H4 (cell line): ENCODE data around the gene NUP43. TPM values are rescaled to one million over a fixed set of nuclear protein-coding genes. Genes with fewer than 3 reads are reported as not detected.
"Not testable (repeated sequence)": the region's sequence is repeated elsewhere in the genome, so short reads cannot be mapped to it uniquely, and the experiment has no call there.

ENCODE experiments used
- DNase-seq: peaks from one replicate; pipeline ENCODE4 v3.0.0-alpha.2; 2015; ENCODE audit warnings: low spot score
- total RNA-seq: library from RNA; depleted of rRNA; stranded (reverse); fragments of >200 nt; shearing (Covaris generic); gene quantifications from 2 replicates; pipeline ENCODE4 v1.2.3, GENCODE V29; 2014

NUP43 gene
- total RNA-seq, 1 experiment from 2014 or later, result 31.8 TPM

DNA sequence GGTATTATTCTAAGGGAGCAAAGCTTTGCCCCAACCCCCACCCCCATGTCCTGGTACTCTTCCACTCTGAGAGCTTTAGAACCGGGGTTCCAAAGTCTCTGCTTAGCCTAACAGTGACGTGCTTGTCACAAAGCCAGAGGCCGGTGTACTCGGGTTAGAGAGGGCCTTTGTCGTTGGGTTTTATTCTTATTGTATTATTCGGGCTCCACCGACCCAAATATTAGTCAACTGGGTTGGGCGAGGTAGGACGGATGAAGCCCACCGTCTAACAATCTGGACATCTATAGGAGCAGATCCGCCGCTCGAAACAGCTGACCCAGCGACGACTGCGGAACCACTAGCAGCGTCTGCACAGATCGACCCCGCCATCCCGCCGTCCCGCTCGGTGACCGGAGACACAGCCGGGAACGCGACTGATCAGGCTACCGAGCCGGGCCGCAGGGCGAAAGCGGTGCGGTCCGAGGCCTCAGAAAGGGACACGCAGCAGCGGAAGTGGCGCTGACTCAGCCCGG is 2.8 kb upstream of the NUP43 start:
- DNase-seq, result not testable (repeated sequence)

DNA sequence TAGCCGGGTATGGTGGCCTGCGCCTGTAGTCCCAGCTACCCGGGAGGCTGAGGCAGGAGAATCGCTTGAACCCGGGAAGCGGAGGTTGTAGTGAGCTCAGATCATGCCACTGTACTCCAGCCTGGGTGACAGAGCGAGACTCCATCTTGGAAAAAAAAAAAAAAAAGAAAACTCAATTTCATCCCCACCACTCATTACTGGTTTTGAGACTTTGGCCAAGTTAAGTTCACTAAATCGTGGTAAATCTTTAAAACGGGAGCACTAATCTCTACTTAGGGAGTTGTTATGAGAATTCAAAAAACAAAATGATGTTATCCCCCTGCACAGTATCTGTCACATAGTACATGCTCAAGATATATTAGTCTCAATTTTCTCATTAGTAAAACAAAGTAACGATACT is 1.1 kb downstream of the NUP43 start:
- DNase-seq, result not testable (repeated sequence)

DNA sequence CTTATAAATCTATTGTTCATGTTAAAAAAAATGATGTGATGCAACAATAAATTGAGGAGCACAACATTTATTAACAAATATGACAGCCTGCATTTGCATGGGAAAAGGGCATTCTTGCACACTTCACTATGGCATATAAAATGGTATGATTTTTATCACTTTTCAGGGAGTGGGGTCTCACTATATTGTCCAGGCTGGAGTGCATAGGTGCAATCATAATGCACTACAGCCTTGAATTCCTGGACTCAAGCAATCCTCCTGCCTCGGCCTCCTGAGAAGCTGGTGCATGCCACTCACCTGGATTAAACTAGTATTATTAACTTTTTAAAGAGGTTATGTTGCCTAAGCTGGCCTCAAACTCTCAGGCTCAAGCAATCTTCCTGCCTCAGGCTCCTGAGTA is 11.4 kb downstream of the NUP43 start:
- DNase-seq, result no peak

DNA sequence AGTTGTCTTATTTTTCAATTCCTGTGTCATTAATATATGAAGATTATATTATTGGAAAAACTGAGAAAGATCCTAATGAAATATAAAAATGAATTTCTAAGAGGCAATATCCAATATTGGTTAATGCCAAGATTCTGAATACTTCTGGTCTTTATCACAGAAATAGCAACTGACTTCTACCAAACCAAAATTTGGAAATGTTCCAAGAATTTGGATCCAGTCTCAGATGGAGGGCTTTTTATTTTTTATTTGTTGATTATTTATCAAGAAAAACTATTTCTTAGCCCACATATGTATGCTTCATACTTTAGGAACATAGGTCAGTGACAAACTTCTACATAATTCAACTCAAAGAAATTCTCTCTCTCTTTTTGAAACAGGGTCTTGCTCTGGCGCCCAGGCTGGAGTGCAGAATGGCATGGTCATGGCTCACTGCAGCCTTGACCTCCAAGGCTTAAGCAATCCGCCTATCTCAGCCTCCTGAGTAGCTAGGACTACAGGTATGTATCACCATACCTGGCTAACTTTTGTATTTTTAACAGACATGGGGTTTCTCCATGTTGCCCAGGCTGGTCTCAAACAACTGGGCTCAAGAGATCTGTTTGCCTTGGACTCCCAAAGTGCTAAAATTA is 13.1 kb downstream of the NUP43 start:
- no peak for DNase-seq

DNA sequence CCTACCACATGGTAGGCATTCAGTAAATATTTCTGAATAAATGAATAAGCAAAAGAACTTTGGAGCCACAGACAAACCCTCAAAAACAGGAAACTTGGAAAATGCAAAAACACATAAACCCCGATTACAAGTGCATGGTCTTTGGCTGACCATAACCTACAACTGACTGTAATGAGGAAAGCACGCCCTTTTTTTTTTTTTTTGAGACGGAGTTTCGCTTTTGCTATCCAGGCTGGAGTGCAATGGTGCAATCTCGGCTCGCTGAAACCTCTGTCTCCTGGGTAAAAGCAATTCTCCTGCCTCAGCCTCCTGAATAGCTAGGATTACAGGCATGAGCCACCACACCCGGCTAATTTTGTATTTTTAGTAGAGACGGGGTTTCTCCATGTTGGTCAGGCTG is 16.5 kb downstream of the NUP43 start:
- no peak for DNase-seq

DNA sequence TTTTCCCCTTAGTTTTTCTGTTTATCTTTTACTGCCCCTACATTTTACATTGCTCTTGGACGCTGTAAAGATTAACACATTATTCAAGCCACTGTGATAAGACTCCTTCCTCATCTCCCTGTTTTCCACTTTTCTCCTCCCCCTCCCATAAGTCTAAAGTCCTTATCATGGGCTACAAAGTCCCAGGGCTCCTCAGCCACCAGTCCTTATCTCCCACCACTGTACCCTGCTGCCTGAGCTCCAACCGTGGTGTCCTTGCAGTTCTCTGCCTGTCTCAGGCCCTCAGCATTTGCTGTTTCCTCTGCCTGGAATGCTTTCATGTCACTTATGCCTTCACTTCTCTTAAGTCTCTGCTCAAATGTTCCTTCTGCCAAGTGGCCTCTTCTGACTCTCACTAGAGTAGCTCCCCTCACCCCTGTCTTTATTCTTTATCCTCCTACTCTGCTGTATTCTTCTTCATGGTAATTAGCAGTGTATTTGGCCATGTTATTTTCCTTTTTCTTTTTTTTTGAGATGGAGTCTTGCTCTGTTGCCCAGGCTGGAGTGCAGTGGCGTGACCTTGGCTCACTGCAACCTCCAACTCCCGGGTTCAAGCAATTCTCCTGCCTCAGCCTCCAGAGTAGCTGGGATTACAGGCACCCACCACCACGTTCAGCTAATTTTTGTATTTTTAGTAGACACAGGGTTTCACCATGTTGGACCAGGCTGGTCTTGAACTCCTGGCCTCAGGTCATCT is 17.7 kb downstream of the NUP43 start:
- DNase-seq, result no peak

DNA sequence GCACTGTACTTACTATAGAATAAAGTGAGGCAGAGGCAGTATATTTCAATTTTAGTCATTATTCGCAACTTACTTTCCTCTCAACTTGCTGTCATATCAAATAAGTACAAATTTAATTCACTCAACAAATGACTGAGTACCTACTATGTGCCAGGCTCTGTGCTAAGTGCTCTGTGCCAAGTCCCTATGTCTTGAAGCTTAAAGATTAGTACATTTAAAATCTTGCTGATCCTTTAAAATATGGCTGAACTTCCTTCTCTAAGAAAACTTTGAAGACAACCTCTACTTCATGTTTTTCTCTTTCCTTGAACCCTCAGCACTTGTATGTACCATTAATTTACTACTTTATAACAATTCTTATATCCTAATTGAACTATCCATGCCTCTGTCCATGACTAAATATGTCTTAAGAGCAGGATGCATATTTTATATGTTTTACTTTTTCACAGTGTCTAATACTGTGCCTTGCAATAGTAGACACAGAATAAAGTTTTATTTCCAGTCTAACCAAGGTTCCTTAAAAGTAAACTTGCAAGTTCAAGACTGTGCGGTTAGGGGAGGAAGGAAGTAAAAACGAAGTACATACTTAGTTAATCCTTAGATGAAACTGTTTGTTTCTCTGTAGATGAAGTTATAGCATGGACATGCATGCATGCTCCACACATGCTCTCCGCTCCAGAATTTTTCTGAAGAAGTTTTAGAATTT is 18.4 kb downstream of the NUP43 start:
- DNase-seq, result no peak

DNA sequence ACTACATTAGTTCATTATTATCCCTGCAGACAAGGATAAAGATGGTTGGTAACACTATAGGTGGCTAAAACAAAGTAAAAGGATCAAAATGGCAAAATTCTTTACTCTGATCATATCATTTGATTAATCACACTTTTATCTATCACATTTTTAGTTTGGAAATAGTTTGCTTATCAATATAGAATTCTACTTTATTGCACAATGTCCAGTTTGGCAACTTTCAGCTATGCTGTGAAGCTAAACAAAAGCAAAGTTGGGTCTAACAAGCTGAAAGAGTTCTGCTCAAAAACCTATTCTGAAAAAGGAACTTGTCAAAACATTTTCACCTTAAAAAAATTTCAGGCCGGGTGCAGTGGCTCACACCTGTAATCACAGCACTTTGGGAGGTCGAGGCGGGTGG is 20.5 kb downstream of the NUP43 start:
- no peak for DNase-seq

DNA sequence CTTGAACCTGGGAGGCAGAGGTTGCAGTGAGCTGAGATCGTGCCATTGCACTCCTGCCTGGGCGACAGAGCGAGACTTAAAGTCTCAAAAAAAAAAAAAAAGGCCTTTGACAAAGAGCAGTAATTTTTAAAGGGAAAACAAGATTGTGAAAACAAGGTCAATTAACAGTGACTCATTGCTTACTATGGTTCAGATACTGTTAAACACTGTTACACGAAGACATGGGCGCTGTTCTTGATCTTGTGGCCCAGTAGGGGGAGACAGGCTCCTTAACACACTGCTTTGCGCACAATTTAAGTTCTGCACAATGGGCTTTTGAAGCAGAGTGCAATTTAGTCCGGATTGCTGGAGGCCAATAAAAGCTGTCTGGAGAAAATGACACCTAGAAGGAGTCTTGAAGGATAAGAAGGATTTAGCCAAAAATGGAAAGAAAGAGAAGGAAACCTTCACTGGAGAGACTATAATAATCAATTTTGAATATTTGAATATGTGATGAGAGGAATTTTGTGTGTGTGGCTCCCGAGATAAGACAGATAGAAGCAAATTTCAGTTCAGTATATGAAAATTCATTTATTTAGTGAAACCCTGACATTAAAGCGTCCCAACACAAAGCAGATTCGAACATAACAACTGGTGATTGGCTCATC is 22.4 kb downstream of the NUP43 start:
- peak; percentile 80 for DNase-seq

DNA sequence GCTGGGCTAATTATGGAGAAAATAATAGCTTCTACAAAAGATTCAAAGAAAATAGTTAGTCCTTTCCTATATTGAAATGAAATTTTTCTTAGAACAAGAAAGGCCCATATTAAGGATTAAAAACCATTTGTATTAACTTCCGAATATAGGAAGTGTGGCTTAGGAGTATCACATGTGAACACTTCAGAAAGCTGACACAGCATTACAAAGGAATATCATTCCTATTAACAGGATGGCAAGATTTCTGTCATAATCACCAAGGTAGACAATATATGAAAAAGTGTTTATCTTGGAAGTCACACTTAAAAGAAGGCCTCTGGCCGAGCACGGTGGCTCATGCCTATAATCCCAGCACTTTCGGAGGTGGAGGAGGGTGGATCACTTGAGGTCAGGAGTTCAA is 23.1 kb downstream of the NUP43 start:
- DNase-seq, result no peak

DNA sequence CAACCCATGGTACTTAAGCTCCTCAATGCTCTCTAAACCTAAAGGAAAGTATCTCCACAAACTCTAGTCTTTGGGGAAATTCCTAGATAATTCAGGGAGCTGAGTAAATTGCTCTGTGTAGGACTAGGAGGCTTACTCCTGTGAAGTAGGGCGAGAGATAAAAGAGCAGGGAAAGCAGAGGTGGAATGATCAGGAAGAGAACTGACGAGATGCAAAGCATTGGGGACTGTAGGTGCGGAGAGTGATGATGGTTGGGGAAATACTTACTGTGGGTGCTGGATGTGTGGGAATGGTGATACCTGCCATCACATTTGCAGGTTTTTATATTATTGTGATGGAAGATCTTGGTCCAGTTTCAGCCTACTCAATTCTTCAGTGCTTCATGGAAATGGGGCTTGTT is 26.8 kb downstream of the NUP43 start:
- no peak for DNase-seq

DNA sequence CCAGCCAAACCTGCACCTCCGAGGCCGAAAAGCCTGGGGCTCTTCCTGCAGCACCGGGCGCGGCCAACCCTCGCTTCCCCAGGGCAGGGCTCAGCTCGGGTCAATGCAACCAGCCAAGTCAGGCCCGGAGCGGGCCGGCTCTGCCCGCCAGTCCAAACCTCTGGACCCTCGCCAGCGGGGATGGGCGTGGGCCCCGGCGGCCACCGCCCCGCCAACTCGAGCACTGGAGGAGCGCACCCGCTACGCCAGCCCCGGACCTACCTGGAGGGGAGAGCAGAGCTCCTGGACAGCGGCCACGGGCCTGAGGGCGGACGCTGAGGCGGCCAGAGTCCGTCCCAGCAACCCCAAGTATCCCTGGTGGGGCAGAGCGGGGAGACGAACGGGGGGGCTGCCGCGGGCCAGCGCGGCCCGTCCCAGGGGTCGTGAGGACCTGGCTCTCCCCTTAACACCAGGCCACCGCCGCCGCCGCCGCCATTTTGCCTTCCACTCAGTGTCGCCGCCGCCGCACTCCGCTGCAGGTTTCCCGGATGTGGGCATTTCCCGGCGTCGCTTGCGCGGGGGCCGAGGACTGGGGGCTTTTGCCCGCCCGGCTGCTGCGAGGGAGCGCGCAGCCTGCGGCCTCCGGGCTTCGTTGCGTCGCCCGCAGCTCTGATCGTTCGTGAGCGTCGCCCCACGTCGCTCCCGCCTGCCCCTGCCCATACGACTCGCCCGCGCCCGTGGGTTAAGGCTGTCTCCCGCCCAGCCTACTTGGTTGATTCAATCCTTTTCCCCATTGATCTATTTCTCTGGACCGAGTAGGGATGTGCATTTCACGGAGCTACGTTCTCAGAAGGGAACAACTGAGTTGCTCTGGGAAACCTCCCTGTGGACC is 28.5 kb downstream of the NUP43 start, which contains the start of gene LATS1:
Gene LATS1, minus strand, starts transcription at position 514 of the 871 bp plus-strand sequence. CDS start 15,975 bp downstream, outside the sequence.
- DNase-seq, result peak; percentile 45

DNA sequence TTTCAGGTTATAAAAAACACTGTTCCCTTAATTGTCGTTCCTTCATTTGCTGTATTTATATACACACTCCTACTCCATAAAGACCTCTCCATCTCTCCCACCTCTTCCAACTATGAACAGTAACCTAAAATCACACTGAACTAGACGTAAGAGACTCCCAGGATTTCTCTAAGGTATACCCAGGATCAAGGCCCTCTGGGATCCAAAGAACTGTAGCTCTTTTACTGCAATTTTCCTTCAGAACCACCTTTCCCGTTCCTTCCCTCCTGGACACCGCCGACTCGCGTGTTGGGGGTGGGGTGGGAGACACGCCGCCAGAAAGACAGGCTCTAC is 29.1 kb downstream of the NUP43 start:
- DNase-seq, result no peak

DNA sequence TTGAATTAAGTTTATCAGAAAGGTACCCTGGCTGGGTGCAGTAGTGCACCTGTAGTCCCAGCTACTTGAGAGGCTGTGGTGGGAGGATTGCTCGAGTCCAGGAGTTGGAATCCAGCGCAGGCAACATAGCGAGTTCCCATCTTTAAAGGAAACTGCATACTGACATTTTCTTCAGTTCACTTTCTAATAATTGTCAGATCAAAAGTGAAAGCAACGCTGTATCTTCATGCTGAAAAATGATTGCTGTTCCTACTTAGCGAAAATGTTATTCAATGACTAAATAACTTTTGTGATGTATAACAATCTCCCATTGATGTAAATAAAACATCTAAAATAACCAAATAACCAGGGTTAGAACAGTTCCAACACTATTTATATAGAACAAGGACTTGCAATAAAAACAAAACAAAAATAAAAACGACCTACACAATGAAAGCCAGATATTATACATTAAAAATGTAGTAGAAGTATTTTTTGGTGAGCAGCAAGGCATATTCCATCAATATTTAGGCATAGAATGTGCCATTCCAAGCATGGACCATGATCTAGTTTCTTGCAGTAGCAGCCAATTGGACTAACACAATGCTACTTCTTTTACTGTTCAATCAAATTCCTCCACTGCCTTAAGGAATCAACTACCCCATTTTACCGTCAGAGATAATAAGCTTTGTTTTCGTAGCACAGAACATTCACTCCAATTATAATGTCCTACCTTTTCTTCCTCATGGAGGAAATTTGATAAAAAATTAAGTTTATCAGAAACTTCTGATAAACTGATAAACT is 30.0 kb downstream of the NUP43 start:
- DNase-seq, result no peak

DNA sequence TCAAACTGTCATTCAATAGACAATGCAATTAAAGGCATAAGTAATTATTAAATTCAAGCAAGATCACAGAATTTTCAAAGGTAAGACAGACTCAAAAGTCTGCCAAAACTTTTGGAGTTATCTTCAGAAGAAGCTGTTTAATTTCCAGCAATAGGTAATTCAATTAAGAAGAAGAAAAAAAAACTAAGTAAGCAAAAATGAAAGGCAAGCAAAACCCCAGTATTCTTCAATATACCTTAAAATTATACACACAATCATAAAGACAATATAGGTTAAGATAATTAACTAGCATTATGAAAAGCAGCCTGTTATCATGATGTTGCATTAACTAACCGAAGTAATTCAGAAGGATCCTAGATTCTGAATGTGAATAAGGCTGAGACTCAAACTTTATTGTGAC is 31.9 kb downstream of the NUP43 start:
- DNase-seq, result no peak

DNA sequence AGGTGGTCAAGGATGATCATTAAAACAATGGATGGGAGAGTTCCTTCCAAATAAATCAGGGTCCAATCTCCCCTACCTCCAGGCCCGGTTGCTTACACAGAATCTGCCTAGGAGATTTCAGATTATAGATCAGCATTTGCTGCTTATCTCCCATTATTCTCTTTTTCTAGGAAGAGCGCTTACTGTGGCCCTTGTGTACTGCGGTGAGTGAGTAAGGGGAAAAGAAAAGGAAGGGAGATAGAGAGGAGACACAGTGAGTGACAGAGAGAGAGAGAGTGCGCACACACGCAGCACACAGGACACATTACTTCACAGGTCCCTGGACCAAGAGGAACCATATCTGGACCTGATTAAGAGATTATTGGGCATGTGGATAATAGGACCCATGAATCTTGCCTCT is 34.6 kb downstream of the NUP43 start:
- no peak for DNase-seq

DNA sequence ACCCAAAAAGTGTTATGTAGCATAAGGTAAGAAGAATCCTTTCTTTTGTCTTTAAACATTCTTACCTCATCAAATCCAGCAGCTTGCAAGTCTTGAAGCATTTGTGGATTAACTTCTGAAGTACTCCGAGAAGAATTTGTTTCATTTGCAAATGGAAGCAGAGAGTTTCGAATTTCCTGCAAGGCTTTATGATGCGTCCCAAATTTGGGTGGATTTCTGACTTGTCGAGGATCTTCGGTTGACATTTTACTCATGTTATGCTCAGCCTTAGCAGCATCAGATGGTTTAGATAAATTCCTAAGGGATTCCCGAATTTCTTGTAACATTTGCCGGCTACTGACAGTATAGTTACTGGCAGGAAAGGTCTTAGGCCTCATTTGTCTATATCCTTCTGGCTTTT is 44.6 kb downstream of the NUP43 start:
- DNase-seq, result no peak

DNA sequence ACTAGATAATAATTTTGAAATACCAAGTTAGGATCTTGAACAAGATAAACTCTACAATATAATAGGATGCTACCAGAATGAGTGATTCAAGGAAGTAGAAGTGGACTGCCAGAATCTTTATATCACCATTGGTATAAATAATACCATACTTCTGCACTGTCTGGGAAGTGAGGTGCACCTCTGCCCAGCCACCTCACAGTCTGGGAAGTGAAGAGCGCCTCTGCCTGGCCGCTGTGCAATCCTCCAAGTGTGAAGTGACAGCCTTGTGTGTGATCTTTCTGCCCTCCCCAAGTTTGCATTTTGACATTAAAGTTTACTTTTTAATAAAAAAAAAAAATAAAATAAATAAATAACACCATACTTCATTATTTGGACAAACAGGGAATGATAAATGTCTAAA is 47.2 kb downstream of the NUP43 start:
- no peak for DNase-seq

DNA sequence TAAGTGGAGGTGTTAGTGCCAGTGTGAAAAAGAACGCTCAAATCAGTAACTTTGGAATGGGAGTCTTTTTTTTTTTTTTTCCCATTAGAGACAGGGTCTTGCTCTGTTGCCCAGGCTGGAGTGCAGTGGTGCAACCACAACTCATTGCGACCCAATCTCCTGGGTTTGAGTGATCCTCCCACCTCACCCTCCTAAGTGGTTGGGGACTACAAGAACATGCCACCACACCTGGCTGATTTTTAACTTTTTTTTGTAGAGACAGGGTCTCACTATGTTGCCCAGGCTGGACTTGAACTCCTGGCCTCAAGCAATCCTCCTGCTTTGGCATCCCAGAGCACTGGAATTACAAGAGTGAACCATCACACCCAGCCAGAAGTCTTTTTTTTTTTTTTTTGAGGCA is 48.2 kb downstream of the NUP43 start:
- DNase-seq, result no peak

DNA sequence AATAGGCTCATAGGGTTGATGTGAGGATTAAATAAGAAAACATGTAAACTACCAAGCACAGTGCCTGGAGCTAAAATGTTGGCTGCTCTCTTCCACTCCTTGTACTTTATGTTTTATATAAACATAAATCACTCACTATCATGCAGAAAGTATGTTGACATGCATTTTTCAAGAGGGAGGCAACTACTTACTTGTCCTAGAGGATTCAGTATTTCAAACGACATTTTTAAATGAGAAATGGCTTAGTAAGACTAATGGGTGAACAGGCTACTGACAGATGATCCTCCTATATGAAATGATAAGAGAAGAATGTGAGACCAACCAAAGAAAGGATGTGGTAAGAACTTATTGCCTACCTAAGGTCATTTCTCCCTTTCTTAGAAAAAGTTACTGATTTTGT is 49.4 kb downstream of the NUP43 start:
- no peak for DNase-seq

DNA sequence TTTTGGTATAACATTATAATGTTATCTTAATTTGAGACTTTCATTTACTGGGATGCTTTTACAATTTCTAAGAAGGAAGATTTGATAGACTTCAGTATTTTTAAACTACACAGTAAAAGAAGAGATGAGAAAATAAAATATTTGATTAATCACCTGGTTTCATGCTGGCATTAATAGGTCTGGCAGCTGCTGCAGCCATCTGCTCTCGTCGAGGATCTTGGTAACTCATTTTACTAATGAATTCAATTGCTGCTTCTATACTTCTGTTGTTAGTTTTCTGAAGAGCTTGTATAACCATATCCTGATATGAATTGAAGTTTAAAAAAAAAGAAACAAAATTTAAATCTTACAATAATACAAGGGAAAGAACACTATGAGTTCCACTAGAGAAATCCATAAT is 51.4 kb downstream of the NUP43 start:
- no peak for DNase-seq
